Chondrocyte (in vitro differentiated cells): Measurements from ENCODE around the gene PALM. TPM values are rescaled to one million over a fixed set of nuclear protein-coding genes. Genes with fewer than 3 reads are reported as not detected.

Experiments used
- DNase-seq: peaks from one replicate; pipeline ENCODE4 v3.0.0; 2021; ENCODE audit warnings: mixed read lengths, low spot score
- H3K27ac Mint-ChIP-seq: one replicate; pipeline ENCODE4 v1.8.0; 2021; ENCODE audit warnings: mild to moderate bottlenecking, moderate library complexity, mixed read lengths; ENCODE audit not compliant: unreplicated experiment
- H3K27me3 Mint-ChIP-seq: 2 replicates; pipeline ENCODE4 v1.8.0; 2021; ENCODE audit warnings: low read depth, mixed read lengths
- H3K36me3 Mint-ChIP-seq: 2 replicates; pipeline ENCODE4 v1.8.0; 2021; ENCODE audit warnings: low read depth, mixed read lengths
- H3K4me1 Mint-ChIP-seq: 2 replicates; pipeline ENCODE4 v1.8.0; 2021; ENCODE audit warnings: low read depth, mild to moderate bottlenecking, mixed read lengths
- H3K4me3 Mint-ChIP-seq: one replicate; pipeline ENCODE4 v1.8.0; 2021; ENCODE audit warnings: mild to moderate bottlenecking, moderate library complexity, mixed read lengths; ENCODE audit not compliant: unreplicated experiment
- H3K9me3 Mint-ChIP-seq: 2 replicates; pipeline ENCODE4 v1.8.0; 2021; ENCODE audit warnings: low read depth, mixed read lengths
- CTCF ChIP-seq: fragments of 200-600 bp; sonication (generic); IDR thresholded peaks from 2 replicates; pipeline ENCODE4 v1.5.0; 2021; ENCODE audit warnings: antibody characterized with exemption, mild to moderate bottlenecking, moderate library complexity
- total RNA-seq: library from RNA; stranded (reverse); gene quantifications from 3 replicates; pipeline ENCODE4 v1.2.1, GENCODE V29; 2021

PALM gene
- total RNA-seq, 1 donor from 2014 or later, result 182 TPM

DNA sequence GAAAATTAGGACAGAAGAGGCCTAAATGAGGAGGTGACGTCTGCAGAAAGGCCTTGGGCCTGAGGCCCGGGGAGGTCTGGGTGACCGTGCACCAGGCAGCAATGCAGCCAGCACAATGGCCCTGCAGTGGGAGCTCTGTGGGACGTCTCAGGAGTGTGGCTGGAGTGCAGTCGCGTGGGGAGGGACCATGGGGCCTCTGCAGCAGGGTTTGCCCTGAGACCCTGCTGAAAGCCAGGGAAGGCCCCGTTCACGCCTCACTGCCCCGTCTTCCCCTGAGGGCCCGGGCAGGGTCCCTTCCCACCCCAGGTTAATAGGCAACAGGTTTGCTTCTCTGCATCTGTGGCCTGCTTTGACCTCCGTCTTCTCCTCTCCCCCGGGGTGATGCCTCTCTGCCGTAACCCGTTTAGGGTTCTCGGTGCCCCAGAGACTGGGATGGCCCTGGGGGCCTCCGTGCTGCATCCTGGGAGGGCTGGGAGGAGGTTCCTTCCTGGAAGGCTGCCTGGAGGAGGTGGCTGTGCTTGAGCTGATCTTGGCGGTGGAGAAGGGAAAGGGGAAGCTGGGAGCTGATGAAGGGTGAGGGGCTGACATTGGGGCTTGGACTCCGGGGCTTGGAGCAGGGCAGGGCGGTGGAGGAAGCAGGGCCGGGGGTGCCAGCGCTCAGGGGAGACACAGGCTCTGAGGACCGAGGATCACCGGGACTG, 9.7 kb downstream of the PALM start:
- peaks cover 9% of the 10 kb centered on the region for H3K36me3 Mint-ChIP-seq

GRCh38 chr19:718991-719512, 10.3 kb downstream of the PALM start:
- Mint-ChIP-seq H3K9me3 (peaks cover 4% of the 10 kb centered on the region), H3K4me3 (no peak overlapping the region), H3K36me3 (peaks cover 9% of the 10 kb centered on the region), H3K27me3 (no peaks in the 10 kb centered on the region), H3K27ac (no peak overlapping the region), H3K4me1 (peaks cover 25% of the 10 kb centered on the region)
- no peak for DNase-seq
- no peak for TF ChIP-seq CTCF

More for the DNA sequence above, 9.7 kb downstream of the PALM start:
- Mint-ChIP-seq H3K4me1 (peaks cover 25% of the 10 kb centered on the region), H3K4me3 (no peak overlapping the region), H3K27me3 (no peaks in the 10 kb centered on the region), H3K27ac (peak overlapping the region; percentile 61), H3K9me3 (peaks cover 4% of the 10 kb centered on the region)
- no peak for DNase-seq
- no peak for TF ChIP-seq CTCF

GRCh38 chr19:719636-720344, 11.1 kb downstream of the PALM start:
- DNase-seq, result no peak
- H3K4me3 Mint-ChIP-seq, result no peak overlapping the region

GRCh38 chr19:720345-721160, 11.8 kb downstream of the PALM start:
- H3K4me3 Mint-ChIP-seq, result no peak overlapping the region
- H3K36me3 Mint-ChIP-seq, result peaks cover 4% of the 10 kb centered on the region
- H3K27me3 Mint-ChIP-seq, result no peaks in the 10 kb centered on the region
- no peak for DNase-seq
- peaks cover under 1% of the 10 kb centered on the region for H3K9me3 Mint-ChIP-seq
- no peak for TF ChIP-seq CTCF
- H3K27ac Mint-ChIP-seq, result peak overlapping the region; percentile 45
- H3K4me1 Mint-ChIP-seq, result peaks cover 25% of the 10 kb centered on the region

More at GRCh38 chr19:719636-720344, 11.1 kb downstream of the PALM start:
- Mint-ChIP-seq H3K9me3 (peaks cover 4% of the 10 kb centered on the region), H3K27ac (no peak overlapping the region), H3K4me1 (peaks cover 25% of the 10 kb centered on the region), H3K36me3 (peaks cover 9% of the 10 kb centered on the region), H3K27me3 (no peaks in the 10 kb centered on the region)
- TF ChIP-seq CTCF, result no peak
